GM12878 (cell line): ENCODE measurements around the gene LY6G6D. TPM values are rescaled to one million over a fixed set of nuclear protein-coding genes. Genes with fewer than 3 reads are reported as not detected.

Experiments used
- EGR1 ChIP-seq, 2 experiments: IDR thresholded peaks; 1 replicate in 1 of 2; 2 replicates in 1 of 2; pipeline ENCODE4 v1.6.1; 2011 to 2012; ENCODE audit warnings: low read depth in 2 of 2, low read length in 2 of 2, borderline replicate concordance in 1 of 2, mild to moderate bottlenecking in 1 of 2, moderate library complexity in 1 of 2
- JUNB ChIP-seq: IDR thresholded peaks from 2 replicates; pipeline ENCODE4 v1.6.1; 2016; ENCODE audit warnings: antibody characterized with exemption, mild to moderate bottlenecking
- MXI1 ChIP-seq: fragments of 150-350 bp; IDR thresholded peaks from 2 replicates; pipeline ENCODE4 v1.6.1; 2011; ENCODE audit warnings: low read depth, mild to moderate bottlenecking, inconsistent platforms, low read length, improper control_type of control experiment
- NBN ChIP-seq: fragments of 450-650 bp; IDR thresholded peaks from 2 replicates; pipeline ENCODE4 v1.6.1; 2016
- PKNOX1 ChIP-seq: fragments of 450-650 bp; IDR thresholded peaks from 2 replicates; pipeline ENCODE4 v1.6.1; 2016; ENCODE audit warnings: mild to moderate bottlenecking
- RB1 ChIP-seq: fragments of 450-650 bp; formaldehyde crosslinking; IDR thresholded peaks from 2 replicates; pipeline ENCODE4 v1.6.1; 2017; ENCODE audit warnings: mild to moderate bottlenecking, borderline replicate concordance
- RBBP5 ChIP-seq: fragments of 200-600 bp; sonication (generic); conservative IDR thresholded peaks from 2 replicates; pipeline ENCODE4 v1.6.1; 2016
- RCOR1 ChIP-seq: conservative IDR thresholded peaks from 2 replicates; pipeline ENCODE4 v1.6.1; 2012; ENCODE audit warnings: low read depth, low read length, improper control_type of control experiment
- ZBED1 ChIP-seq: IDR thresholded peaks from 2 replicates; pipeline ENCODE4 v1.6.1; 2016; ENCODE audit warnings: borderline replicate concordance
- ZBTB33 ChIP-seq: fragments of 450-650 bp; IDR thresholded peaks from 2 replicates; pipeline ENCODE4 v1.6.1; 2017; ENCODE audit warnings: mild to moderate bottlenecking
- ZBTB4 ChIP-seq: fragments of 450-650 bp; formaldehyde crosslinking; IDR thresholded peaks from 2 replicates; pipeline ENCODE4 v1.4.0; 2022; ENCODE audit warnings: mild to moderate bottlenecking, moderate library complexity
- ZBTB40 ChIP-seq: fragments of 450-650 bp; IDR thresholded peaks from 2 replicates; pipeline ENCODE4 v1.6.1; 2016; ENCODE audit warnings: mild to moderate bottlenecking, moderate library complexity, borderline replicate concordance
- ZNF217 ChIP-seq: fragments of 450-650 bp; IDR thresholded peaks from 2 replicates; pipeline ENCODE4 v1.6.1; 2017; ENCODE audit warnings: antibody characterized with exemption, mild to moderate bottlenecking
- polyA plus RNA-seq, 11 experiments: library from polyadenylated mRNA; depleted of rRNA in 4 of 11; unstranded in 6 of 11; stranded (reverse) in 5 of 11; fragments of >200 nt; fragmentation: Nextera tagmentation in 4 of 11; fragmentation: Illumina TruSeq in 1 of 11; extraction: Ambion mirVana in 4 of 11; extraction: Trizol in 1 of 11; gene quantifications; 1 replicate in 1 of 11; 2 replicates in 10 of 11; pipeline versions ENCODE4 v1.2.1 to v1.2.3, GENCODE V29; 2011 to 2016; ENCODE audit warnings: inconsistent platforms in 2 of 11, missing spikeins in 2 of 11, low read depth in 1 of 11
- total RNA-seq, 4 experiments: library from RNA; depleted of rRNA in 3 of 4; stranded (reverse); fragments of >200 nt in 3 of 4; fragmentation: Illumina TruSeq in 1 of 4; extraction: Trizol in 1 of 4; gene quantifications; 2 replicates each; pipeline versions ENCODE4 v1.2.1 to v1.2.3, GENCODE V29; 2013 to 2021

Gene LY6G6D
- total and polyA plus RNA-seq, 10 of the 15 experiments (the other 5 are each of a cell fraction or from before 2014, with no cell fraction given): not detected

- no peak for TF ChIP-seq ZBTB33
- 0 out of 2 replicates have a peak, but pooled peaks have one; percentile 54 for TF ChIP-seq RCOR1
- TF ChIP-seq EGR1 (IDR thresholded peaks at IDR 0.05; ENCODE audit: borderline replicate concordance in 1 of 2, low read depth in 2 of 2, low read length in 2 of 2): peak in 1 of 2 experiments; percentile 28; a peak in 1 of 3 replicates
- peak; percentile 26; the same call in 1 of the 2 replicates for TF ChIP-seq ZBTB40
- TF ChIP-seq RBBP5: no peak
- TF ChIP-seq NBN: peak; percentile 45
- TF ChIP-seq ZBED1: peak; percentile 73; the same call in 1 of the 2 replicates
- no peak; the same call in none of the 2 replicates for TF ChIP-seq JUNB
- 0 out of 2 replicates have a peak, but pooled peaks have one; percentile 11 for TF ChIP-seq RB1
- peak; percentile 49; the same call in 1 of the 2 replicates for TF ChIP-seq ZNF217
- TF ChIP-seq ZBTB4 (CRISPR knock-in tag): no peak
- peak; percentile 69 for TF ChIP-seq MXI1
- peak; percentile 70 for TF ChIP-seq PKNOX1
These were observed 19.8 kb downstream of the LY6G6D start (continued) for GRCh38 chr6:31734821-31735406.
